COLO668 (cell line): Measurements from ENCODE around the gene RAMP3.

Experiments
- DNase-seq: peaks from one replicate; lab custom pipeline; 2025; ENCODE audit not compliant: unreplicated experiment; lab: John Stamatoyannopoulos, UW

The RAMP3 gene

DNA sequence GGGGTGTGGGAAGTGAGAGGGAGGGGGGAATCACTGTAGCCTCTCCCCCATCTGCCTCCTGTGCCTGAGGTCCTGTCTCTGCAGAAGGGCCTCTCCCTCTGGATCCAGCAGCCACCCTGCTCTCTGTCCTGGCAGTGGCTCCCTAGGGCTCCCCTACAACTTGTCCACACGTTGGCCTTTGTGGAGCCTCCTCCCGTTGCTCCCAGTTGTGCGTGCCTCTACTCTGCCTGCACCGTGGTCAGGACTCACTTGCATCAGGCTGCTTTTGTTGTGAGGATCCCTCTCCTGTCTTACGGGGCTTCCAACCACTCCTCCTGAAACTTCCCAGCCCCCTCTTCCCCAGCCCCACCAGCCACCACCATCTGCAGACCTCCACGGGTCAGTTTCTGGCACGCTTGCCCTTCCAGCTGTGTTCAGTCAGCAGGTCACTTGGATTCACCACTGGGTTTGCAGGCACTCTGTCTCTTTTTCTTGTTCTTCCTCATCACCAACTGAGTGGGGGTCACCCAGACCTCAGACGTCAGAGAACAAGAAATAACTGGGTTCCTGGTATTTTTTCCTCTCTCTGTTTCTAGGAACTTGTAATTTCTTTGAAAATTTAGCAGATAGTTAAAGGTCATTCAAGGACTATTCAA is 62.3 kb downstream of the RAMP3 start:
- DNase-seq: no peak

DNA sequence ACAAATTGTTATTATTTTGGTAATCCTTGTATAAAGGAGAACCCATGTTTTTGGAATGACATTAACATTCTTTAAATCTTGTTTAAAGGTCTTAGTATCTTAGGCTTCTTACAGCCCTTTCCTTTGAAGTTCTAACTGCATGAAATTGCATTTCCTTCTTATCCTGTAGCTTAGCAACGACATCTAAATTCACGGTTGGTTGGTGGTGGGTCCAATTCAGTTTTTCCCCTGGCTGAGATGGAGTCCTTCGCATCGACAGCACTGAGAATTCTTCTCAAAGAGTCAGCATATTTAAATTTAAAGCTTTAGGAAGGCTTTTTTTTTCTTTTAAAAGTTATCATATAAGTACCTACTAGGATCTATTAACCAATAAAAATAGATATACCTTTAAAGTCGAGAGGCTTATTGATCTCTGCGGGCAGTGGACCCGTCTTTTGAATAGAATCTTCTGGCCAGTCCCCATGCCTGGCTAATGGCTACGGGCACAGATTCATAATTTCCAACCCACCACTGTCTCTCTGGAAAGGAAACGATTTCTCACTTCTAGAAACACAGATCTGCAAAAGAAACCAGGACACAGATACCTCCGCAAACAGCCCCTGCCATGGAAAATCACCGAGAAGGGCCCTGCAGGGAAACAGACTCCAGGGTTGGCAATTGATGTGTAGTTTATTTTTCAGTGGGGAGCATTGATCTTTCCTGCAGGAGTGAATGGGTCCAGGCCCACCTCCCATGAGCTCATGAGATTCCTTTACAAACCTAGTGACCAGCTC is 63.4 kb downstream of the RAMP3 start:
- no peak for DNase-seq

DNA sequence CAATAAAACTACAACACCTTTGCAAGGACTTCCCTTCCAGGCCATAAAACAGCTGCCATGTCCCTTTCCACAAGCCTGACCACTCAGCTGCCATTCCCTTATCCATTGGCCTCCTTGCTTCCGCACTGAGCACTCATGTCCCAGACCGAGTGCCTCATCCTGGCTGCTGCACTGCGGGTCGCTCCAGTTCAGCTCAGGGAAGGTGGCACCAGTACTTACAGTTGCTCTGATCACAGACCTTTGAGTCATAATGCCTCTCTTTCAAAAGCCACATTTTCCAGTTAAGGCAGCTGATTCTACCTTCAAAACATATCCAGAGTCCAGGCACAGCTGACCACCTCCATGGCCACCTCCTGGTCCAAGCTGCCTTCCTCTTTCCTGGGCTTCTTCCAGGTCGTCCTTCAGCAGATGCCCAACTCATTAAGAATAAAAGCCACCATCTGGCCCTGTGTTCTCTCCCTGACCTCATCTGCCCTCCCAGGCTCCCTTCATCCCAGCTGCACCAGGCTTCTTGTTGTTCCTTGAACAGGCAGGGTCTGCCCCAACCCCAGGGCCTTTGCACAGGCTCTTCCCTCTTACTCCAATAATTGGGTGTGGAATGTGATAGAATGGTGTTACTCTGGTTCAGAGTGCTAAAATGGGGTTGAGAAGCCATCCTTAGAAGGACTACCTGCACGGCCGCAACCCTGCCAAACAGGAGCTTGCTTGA is 64.5 kb downstream of the RAMP3 start:
- no peak for DNase-seq

DNA sequence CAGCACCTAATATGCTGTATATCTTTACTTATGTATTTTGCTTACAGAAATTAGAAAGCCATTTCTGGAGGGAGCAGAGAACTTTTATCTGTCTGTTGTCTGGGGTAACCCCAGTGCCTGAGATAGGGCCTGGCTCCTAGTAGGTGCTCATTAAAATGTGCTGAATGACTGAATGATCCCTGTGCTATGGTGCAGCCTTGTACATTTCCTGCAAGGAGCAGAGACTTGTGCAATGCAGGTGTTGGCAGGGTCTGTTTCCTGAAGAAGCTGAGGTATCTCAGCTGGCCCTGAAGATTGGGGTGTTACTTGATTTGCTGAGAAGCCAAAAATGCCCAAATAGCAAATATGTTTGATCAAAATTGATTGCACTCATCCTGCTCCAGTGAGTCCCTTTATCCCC is 65.5 kb downstream of the RAMP3 start:
- DNase-seq: no peak

DNA sequence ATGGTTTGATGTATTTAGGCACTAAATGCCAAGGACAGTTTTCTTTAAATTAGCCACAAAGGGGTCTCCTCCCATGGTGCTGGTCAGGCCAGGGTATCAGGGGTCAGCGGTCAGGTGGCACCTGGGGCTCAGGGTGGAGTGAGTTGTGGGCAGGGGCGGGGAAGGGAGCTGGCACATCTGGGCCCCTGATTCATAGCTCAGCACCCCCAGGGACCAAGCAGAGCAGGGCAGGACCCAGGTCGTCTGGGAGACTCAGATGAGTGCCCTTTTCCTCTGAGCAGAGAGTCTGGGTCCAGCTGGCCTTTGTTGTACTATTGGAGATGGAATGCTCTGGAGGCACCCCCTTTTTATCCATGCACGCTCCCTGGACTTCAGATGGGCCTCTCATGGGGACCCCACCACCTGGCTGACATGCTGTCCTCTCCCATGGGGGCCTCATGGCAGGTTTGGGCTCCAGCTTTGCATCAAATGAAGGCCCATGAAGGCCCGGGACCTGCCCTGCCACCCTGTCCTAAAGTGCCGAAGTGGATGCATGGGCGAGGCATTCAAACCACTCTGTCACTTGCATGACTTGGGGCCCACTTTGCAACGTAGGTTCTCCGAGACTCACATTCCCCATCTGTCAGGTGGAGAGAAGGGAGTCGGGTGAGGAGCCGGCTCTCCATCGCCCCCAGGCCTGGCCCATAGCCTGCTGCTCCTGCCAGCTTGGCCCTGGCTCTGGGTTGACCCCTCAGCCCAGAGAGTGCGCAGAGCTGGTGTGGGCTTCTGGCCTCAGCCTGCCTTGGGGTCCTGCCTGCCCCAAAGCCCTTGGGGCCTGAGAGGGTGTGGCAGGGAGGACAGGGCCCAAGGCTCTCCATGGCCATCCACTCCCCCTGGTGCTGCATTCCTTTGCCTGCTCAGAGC is 66.4 kb downstream of the RAMP3 start:
- DNase-seq: no peak

DNA sequence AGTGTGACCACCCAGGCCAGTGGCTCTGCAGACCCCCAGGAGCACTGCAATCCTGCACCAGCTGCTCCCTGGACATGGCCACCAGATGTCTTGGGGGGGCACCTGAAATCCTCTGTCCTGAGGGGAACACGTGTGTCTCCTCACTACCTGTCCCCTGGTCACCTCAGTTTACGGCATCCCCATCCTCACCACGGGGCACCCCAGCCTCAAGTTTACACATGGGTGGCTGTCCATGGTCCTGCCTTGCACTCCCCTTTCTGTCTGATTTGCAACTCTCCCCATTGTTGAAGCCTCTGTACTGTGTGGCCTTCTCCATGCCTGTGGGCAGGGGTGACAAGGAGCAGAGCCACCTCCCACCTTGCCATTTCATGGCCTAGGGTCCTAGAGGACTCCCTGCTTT is 67.2 kb downstream of the RAMP3 start:
- no peak for DNase-seq

DNA sequence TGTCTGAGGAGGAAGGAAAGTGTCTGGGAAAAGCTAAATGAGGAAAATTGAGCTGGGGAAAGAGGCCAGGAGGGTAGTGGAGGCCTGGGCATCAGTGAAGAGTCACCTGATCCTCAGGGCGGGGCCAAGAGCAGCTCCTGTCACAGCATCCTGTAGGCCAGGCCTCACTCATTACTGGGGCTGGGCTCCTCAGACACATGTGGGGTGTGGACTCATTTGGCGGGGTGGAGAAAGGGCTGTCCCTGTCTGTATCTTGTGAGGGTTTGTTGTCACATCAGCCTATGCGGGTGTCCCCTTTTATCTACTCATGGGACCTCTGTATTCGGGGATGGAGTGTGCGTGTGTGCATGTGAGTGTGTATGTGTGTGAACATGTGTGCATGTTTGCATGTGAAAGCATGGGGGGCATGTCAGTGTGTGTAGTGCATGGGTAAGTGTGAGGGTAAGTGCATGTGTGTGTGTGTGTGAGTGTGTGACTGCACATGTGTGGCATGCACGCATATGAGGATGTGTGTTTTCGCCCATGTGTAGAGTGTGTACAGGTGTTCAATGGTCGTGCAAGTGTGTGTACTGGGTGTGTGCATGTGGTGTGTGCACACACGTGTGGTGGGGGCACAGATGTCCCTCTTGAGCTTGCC is 67.8 kb downstream of the RAMP3 start:
- DNase-seq: no peak

DNA sequence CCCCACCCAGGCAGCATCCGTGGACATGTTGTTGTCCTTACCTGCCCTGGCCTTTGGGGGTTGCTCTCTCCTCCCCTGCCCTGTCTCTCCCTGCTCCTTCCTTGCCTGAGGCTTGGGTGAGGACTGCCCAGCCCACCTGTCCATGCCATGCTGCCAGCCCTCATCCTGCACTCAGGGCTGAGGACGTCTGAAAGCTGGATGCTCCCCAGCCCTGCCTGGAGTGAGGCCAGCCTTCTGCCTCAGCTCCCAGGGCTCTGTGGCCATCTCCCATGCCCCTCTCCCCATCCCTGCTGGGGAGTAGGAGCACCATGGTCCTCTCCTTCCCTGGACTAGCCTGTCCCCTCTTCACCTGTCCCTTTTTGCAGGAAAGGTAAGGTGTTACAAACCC is 68.4 kb downstream of the RAMP3 start:
- DNase-seq: no peak

DNA sequence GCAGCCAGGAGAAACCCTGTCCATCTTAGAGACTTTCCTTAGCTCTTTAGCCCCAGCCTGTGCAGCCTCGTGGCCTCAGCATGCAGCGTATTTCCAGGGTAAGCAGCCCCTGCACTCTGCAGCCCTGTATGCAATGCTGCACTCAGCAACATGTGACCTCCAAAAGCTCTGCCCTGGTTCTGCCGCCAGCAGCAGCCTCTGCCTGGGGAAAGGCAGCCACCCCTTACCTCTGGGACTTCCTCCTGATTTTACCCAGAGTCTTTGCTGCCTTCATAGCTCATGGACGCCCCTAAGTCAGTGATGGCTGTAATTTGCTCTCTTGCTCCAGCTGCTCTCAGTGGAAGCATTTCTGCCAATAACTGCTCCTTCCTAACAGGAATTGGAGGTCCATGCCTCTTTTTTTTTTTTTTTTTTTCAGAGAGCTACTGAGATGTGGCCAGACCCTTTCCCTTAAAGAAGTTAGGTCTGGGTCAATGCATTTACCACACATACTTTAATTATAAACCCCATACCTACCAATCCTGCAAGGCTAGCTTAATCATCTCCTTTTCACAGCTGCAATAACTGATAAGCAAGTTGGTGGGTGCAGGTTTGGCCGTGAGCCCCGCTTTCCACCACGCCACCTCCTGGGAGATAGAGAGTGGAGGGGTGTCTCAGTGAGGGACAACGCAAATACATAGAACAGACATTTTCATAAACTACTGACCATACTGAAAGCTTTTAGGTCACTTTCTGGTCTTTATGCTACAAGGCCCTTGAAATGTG is 71.7 kb downstream of the RAMP3 start:
- DNase-seq: no peak

DNA sequence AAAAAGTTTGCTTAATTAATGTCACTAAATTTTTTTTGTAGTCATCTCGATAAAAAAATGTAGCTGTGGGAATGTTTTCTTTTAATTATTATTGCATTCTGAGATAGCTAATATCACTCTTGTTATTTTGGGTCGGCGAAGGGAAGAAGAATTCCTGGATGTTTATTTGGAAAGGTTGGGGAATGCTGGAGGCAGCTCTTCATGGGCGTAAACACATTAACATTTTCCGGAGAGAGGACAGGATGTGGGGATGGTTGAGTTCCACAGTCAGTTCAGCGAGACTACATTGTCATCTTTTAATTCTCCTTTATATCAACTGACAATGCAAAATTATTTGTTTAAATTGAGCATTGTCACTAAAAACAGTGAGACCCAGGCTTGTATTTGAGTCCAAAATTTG is 72.5 kb downstream of the RAMP3 start:
- DNase-seq: no peak

DNA sequence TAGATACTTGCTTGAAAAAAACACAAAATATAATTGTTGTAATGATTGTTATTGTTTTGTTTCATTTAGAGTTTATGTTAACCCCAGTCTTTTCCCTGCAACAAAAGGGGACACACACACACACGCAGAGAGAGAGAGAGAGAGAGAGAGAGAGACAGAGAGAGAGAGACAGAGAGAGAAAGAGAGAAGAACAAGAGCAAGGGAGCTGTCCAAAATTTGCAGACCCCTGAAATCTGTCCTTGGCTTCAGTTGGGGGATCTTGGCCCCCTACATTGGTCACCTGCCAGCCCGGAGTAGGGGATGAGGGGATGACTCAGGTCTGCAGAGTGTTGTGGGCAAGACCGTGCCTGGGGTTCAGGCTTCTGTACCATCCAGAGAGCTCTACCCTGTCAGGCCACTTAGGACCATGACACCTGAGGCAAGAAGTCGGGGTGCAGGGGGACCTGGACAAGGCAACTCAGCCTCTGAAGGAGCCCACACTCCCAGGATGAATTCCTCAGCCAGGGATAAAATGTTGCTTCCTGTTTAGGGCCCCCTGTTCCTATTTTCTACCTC is 73.1 kb downstream of the RAMP3 start:
- DNase-seq: no peak

DNA sequence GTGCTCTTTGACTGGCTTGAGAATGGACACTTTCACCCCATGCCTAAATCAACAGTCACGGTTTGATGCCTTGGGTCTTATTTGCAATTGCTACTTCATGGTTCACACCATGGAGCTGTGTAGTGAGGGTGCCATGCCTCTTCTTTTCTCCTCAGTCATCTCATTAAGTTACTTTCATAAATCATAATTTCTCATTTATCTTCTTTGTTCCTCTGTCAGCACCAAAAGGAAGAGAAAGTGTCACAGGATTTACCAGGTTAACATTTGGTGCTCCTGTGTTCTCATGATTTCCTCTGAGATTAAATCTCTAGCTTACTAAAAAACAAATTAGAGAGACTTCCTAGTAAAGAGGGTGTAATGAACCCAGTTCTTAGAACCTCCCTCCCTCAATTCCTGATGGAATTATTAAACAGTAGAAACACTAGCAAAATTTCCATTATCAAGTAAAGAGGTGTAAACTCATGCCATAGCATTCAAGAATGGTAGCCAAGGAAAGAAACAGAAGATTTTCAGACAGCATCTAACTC is 75.7 kb downstream of the RAMP3 start:
- DNase-seq: no peak
